GM12878 (cell line): Measurements from ENCODE around the gene TLL2. TPM values are rescaled to one million over a fixed set of nuclear protein-coding genes. Genes with fewer than 3 reads are reported as not detected.

Experiments used
- ATAC-seq: fragments of 200-7000 bp; cut with Tn5 transposase; 3 replicates; pipeline ENCODE4 v1.9.1; 2020; ENCODE audit warnings: mild to moderate bottlenecking, moderate library complexity
- BruUV-seq: library from RNA; stranded (reverse); fragments of 400-500 nt; replicated peaks from 2 replicates; lab custom pipeline; 2021; lab: Mats Ljungman, UMichigan
- CTCF ChIA-PET: fragments of 300-600 bp; sonication (Branson Sonifier 250); formaldehyde crosslinking; extraction: SDS; loops from one replicate; lab custom pipeline; 2021; ENCODE audit warnings: inconsistent platforms; lab: Yijun Ruan, JAX
- POLR2A ChIA-PET: fragments of 350-600 bp; formaldehyde crosslinking; extraction: SDS; loops from one replicate; lab custom pipeline; 2021; ENCODE audit warnings: inconsistent platforms; lab: Charles Lee
- RAD21 ChIA-PET: fragments of 300-600 bp; sonication (Branson Sonifier 250); formaldehyde crosslinking; loops from one replicate; lab custom pipeline; 2023; ENCODE audit warnings: antibody characterized with exemption; ENCODE audit not compliant: unreplicated experiment; lab: Charles Lee
- SMC1A ChIA-PET: fragments of 300-600 bp; sonication (Branson Sonifier 250); formaldehyde crosslinking; loops from one replicate; lab custom pipeline; 2023; ENCODE audit not compliant: unreplicated experiment, uncharacterized antibody; lab: Charles Lee
- DNase-seq: peaks from one replicate; pipeline ENCODE4 v3.0.0-alpha.2; 2011; ENCODE audit warnings: low read depth, low spot score
- FAIRE-seq: peaks from 3 replicates; lab custom pipeline; 2011; peaks lifted over from hg19 to GRCh38; lab: Jason Lieb, UNC
- H2AFZ ChIP-seq: 2 replicates; pipeline ENCODE4 v1.6.0; 2011; ENCODE audit warnings: low read depth, low read length, control low read depth; ENCODE audit not compliant: control insufficient read depth
- H3K27ac ChIP-seq: 2 replicates; pipeline ENCODE4 v1.5.1; 2011; ENCODE audit warnings: control low read depth; ENCODE audit not compliant: control insufficient read depth, insufficient read depth
- H3K27me3 ChIP-seq, 2 experiments: replicated peaks in 1 of 2; 2 replicates each; pipeline versions ENCODE4 v1.6.0 to v1.6.1; 2011; ENCODE audit warnings: low read length in 1 of 2; ENCODE audit not compliant: control insufficient read depth in 2 of 2, insufficient read depth in 2 of 2
- H3K36me3 ChIP-seq, 2 experiments: 2 replicates each; pipeline ENCODE4 v1.5.1; 2011; ENCODE audit warnings: low read length in 1 of 2; ENCODE audit not compliant: control insufficient read depth in 2 of 2, insufficient read depth in 2 of 2
- H3K4me1 ChIP-seq: 2 replicates; pipeline ENCODE4 v1.6.1; 2011; ENCODE audit warnings: mild to moderate bottlenecking, low read length, moderate library complexity, mixed read lengths; ENCODE audit not compliant: control insufficient read depth, insufficient read depth
- H3K4me2 ChIP-seq: 2 replicates; pipeline ENCODE4 v1.6.0; 2011; ENCODE audit warnings: control low read depth; ENCODE audit not compliant: control insufficient read depth, insufficient read depth
- H3K4me3 ChIP-seq: fragments of 200-600 bp; sonication (generic); 2 replicates; pipeline ENCODE4 v1.5.1; 2016
- H3K79me2 ChIP-seq: 2 replicates; pipeline ENCODE4 v1.6.0; 2011; ENCODE audit warnings: low read length; ENCODE audit not compliant: control insufficient read depth, insufficient read depth
- H3K9ac ChIP-seq: 2 replicates; pipeline ENCODE4 v1.8.0; 2011; ENCODE audit warnings: low read length, control low read depth, mixed read lengths; ENCODE audit not compliant: control insufficient read depth, insufficient read depth
- H3K9me3 ChIP-seq: replicated peaks from 3 replicates; pipeline ENCODE4 v1.5.1; 2011; ENCODE audit warnings: mild to moderate bottlenecking, low read length; ENCODE audit not compliant: control insufficient read depth, insufficient read depth
- H4K20me1 ChIP-seq: 2 replicates; pipeline ENCODE4 v1.6.0; 2011; ENCODE audit not compliant: control insufficient read depth, insufficient read depth
- ATF3 ChIP-seq: IDR thresholded peaks from 2 replicates; pipeline ENCODE4 v1.6.1; 2011; ENCODE audit warnings: low read depth, mild to moderate bottlenecking, low read length, moderate library complexity, borderline replicate concordance; ENCODE audit errors: extremely low read depth
- ATF7 ChIP-seq: fragments of 450-650 bp; IDR thresholded peaks from 2 replicates; pipeline ENCODE4 v1.6.1; 2016; ENCODE audit warnings: low read depth, mild to moderate bottlenecking
- CBX3 ChIP-seq: fragments of 200-600 bp; sonication (generic); IDR thresholded peaks from 2 replicates; pipeline ENCODE4 v1.6.1; 2016; ENCODE audit warnings: low read depth, borderline replicate concordance
- CREB1 ChIP-seq: IDR thresholded peaks from 2 replicates; pipeline ENCODE4 v1.6.1; 2012; ENCODE audit warnings: low read depth, mild to moderate bottlenecking, inconsistent platforms
- DPF2 ChIP-seq: fragments of 450-650 bp; IDR thresholded peaks from 2 replicates; pipeline ENCODE4 v1.6.1; 2017; ENCODE audit warnings: mild to moderate bottlenecking
- ETV6 ChIP-seq, 2 experiments: fragments of 450-650 bp in 1 of 2; IDR thresholded peaks in 1 of 2; conservative IDR thresholded peaks in 1 of 2; 2 replicates each; pipeline ENCODE4 v1.6.1; 2014; ENCODE audit warnings: antibody characterized with exemption in 1 of 2, borderline replicate concordance in 1 of 2, low read depth in 1 of 2, mild to moderate bottlenecking in 1 of 2, moderate library complexity in 1 of 2
- HCFC1 ChIP-seq: fragments of 150-350 bp; IDR thresholded peaks from 2 replicates; pipeline ENCODE4 v1.6.1; 2014; ENCODE audit warnings: low read length
- KAT2A ChIP-seq: conservative IDR thresholded peaks from 2 replicates; pipeline ENCODE4 v1.6.1; 2011; ENCODE audit warnings: low read depth, low read length; ENCODE audit not compliant: control insufficient read depth
- KLF5 ChIP-seq: fragments of 450-650 bp; IDR thresholded peaks from 2 replicates; pipeline ENCODE4 v1.6.1; 2014; ENCODE audit warnings: mild to moderate bottlenecking; ENCODE audit not compliant: partially characterized antibody
- LARP7 ChIP-seq: fragments of 450-650 bp; IDR thresholded peaks from 2 replicates; pipeline ENCODE4 v1.6.1; 2017; ENCODE audit warnings: mild to moderate bottlenecking
- MTA3 ChIP-seq: IDR thresholded peaks from 2 replicates; pipeline ENCODE4 v1.6.1; 2012; ENCODE audit warnings: low read length, inconsistent platforms, borderline replicate concordance
- MYB ChIP-seq: fragments of 150-350 bp; IDR thresholded peaks from 2 replicates; pipeline ENCODE4 v1.6.1; 2014; ENCODE audit warnings: mild to moderate bottlenecking, low read depth, low read length, borderline replicate concordance
- NBN ChIP-seq: fragments of 450-650 bp; IDR thresholded peaks from 2 replicates; pipeline ENCODE4 v1.6.1; 2016
- NKRF ChIP-seq: fragments of 450-650 bp; conservative IDR thresholded peaks from 2 replicates; pipeline ENCODE4 v1.6.1; 2017; ENCODE audit warnings: mild to moderate bottlenecking, moderate library complexity
- RBBP5 ChIP-seq: fragments of 200-600 bp; sonication (generic); conservative IDR thresholded peaks from 2 replicates; pipeline ENCODE4 v1.6.1; 2016
- RUNX3 ChIP-seq: IDR thresholded peaks from 2 replicates; pipeline ENCODE4 v1.6.1; 2012; ENCODE audit warnings: low read length, inconsistent platforms
- SUZ12 ChIP-seq: fragments of 200-600 bp; sonication (generic); IDR thresholded peaks from one replicate; pipeline ENCODE4 v1.6.1; 2018; ENCODE audit warnings: antibody characterized with exemption, mild to moderate bottlenecking; ENCODE audit not compliant: unreplicated experiment
- TBL1XR1 ChIP-seq: IDR thresholded peaks from 2 replicates; pipeline ENCODE4 v1.6.1; 2012; ENCODE audit warnings: low read depth, low read length, improper control_type of control experiment
- ZNF217 ChIP-seq: fragments of 450-650 bp; IDR thresholded peaks from 2 replicates; pipeline ENCODE4 v1.6.1; 2017; ENCODE audit warnings: antibody characterized with exemption, mild to moderate bottlenecking
- ZNF687 ChIP-seq: fragments of 450-650 bp; IDR thresholded peaks from 2 replicates; pipeline ENCODE4 v1.6.1; 2017; ENCODE audit warnings: mild to moderate bottlenecking, moderate library complexity
- WGBS: methylation state at CpG from one replicate; pipeline ENCODE4 v1.1.6; 2016; ENCODE audit warnings: low lambda C conversion rate; ENCODE audit not compliant: insufficient replicate concordance, insufficient coverage; ENCODE audit errors: missing lambda C conversion rate; 5-methylcytosine and 5-hydroxymethylcytosine counted together
- in situ Hi-C: fragments of 300-500 bp; cut with MboI; formaldehyde crosslinking; loops from 9 replicates; pipeline ENCODE4 v1.14.3; 2018; ENCODE audit warnings: mixed read lengths
- intact Hi-C: fragments of 100-400 bp; cut with micrococcal nuclease; formaldehyde crosslinking; loops from one replicate; pipeline ENCODE4 v1.14.2; 2022; ENCODE audit not compliant: unreplicated experiment
- polyA plus RNA-seq, 11 experiments: library from polyadenylated mRNA; depleted of rRNA in 4 of 11; unstranded in 6 of 11; stranded (reverse) in 5 of 11; fragments of >200 nt; fragmentation: Nextera tagmentation in 4 of 11; fragmentation: Illumina TruSeq in 1 of 11; extraction: Ambion mirVana in 4 of 11; extraction: Trizol in 1 of 11; gene quantifications; 1 replicate in 1 of 11; 2 replicates in 10 of 11; pipeline versions ENCODE4 v1.2.1 to v1.2.3, GENCODE V29; 2011 to 2016; ENCODE audit warnings: inconsistent platforms in 2 of 11, missing spikeins in 2 of 11, low read depth in 1 of 11
- total RNA-seq, 4 experiments: library from RNA; depleted of rRNA in 3 of 4; stranded (reverse); fragments of >200 nt in 3 of 4; fragmentation: Illumina TruSeq in 1 of 4; extraction: Trizol in 1 of 4; gene quantifications; 2 replicates each; pipeline versions ENCODE4 v1.2.1 to v1.2.3, GENCODE V29; 2013 to 2021

The TLL2 gene
- total and polyA plus RNA-seq, 10 of the 15 experiments (the other 5 are each of a cell fraction or from before 2014, with no cell fraction given), result 0.02 to 2.1 (median 0.52) TPM

- Histone ChIP-seq H2AFZ (no peak overlapping the region), H4K20me1 (no peaks in the 10 kb centered on the region), H3K36me3 (no peaks in the 10 kb centered on the region), H3K4me3 (no peak overlapping the region), H3K27me3 (no peaks in the 10 kb centered on the region), H3K4me2 (no peak overlapping the region), H3K9me3 (no peaks in the 10 kb centered on the region), H3K9ac (no peak overlapping the region), H3K4me1 (no peaks in the 10 kb centered on the region), H3K79me2 (no peaks in the 10 kb centered on the region), H3K27ac (no peak overlapping the region)
- ChIA-PET SMC1A (interaction anchor here (0.8 to 3.3 kb wide), 8 partner anchors 11 to 325 kb away, joined by 3 to 27 read pairs (median 4); no protein-coding TSS in a partner anchor), POLR2A (interaction anchor here (1.2 kb wide), 1 partner anchor 81 kb away, joined by 3 read pairs; no protein-coding TSS in a partner anchor), RAD21 (interaction anchor here (0.9 to 5.4 kb wide), 5 partner anchors 9 to 323 kb away, joined by 3 to 24 read pairs (median 3); no protein-coding TSS in a partner anchor), CTCF (interaction anchor here (0.8 to 9.4 kb wide), 19 partner anchors 9 to 331 kb away, joined by 3 to 142 read pairs (median 4); partner anchors contain the start of gene ZNF518A)
- BruUV-seq, result no TSS peak
- TF ChIP-seq KAT2A (no peak), TBL1XR1 (no peak), ATF7 (no peak), ZNF217 (no peak), NBN (no peak), MYB (no peak), NKRF (no peak), HCFC1 (no peak), ATF3 (no peak), CBX3 (no peak), RBBP5 (no peak), MTA3 (no peak), CREB1 (no peak), RUNX3 (no peak), KLF5 (no peak), SUZ12 (no peak), ETV6 (conservative IDR thresholded peaks at IDR 0.05 in 1 of 2, IDR thresholded peaks at IDR 0.05 in 1 of 2; ENCODE audit: borderline replicate concordance in 1 of 2, low read depth in 1 of 2) (no peak), LARP7 (no peak), ZNF687 (no peak), DPF2 (no peak)
- DNase-seq, result no peak
- no peak for ATAC-seq
- 33% methylated on average over 5 of the region's 5 CpGs for WGBS
- in situ Hi-C loops (no loop called here), intact Hi-C loops (no loop called here)
- no peak for FAIRE-seq
These were observed 175.3 kb downstream of the TLL2 start for GRCh38 chr10:96338279-96338925.
